Transverse colon (tissue), 4 donors: ENCODE results near the gene RP9. TPM values are rescaled to one million over a fixed set of nuclear protein-coding genes. Genes with fewer than 3 reads are reported as not detected.
A peak's percentile ranks its signal among the peaks of the same experiment; 100 is the strongest.

Source experiments
- DNase-seq: peaks from one replicate; pipeline ENCODE4 v3.0.0-alpha.2; 2019
- H3K27ac ChIP-seq, 4 donors: fragments of 200-600 bp; sonication (generic); 2 replicates each; pipeline ENCODE4 v1.5.1; 2016 to 2018; ENCODE audit warnings: inconsistent platforms in 4 of 4
- H3K27me3 ChIP-seq: fragments of 200-600 bp; sonication (generic); 2 replicates; pipeline ENCODE4 v1.5.1; 2017; ENCODE audit warnings: inconsistent platforms
- H3K36me3 ChIP-seq, 4 donors: fragments of 200-600 bp; sonication (generic); 2 replicates each; pipeline ENCODE4 v1.5.1; 2017 to 2019; ENCODE audit warnings: inconsistent platforms in 4 of 4
- H3K4me1 ChIP-seq, 4 donors: fragments of 200-600 bp; sonication (generic); 2 replicates each; pipeline ENCODE4 v1.5.1; 2017 to 2020; ENCODE audit warnings: inconsistent platforms in 4 of 4
- H3K4me3 ChIP-seq, 4 donors: fragments of 200-600 bp; sonication (generic); 1 replicate in 1 of 4; 2 replicates in 3 of 4; pipeline versions ENCODE4 v1.5.1 to v1.6.1; 2017 to 2019; ENCODE audit warnings: inconsistent platforms in 4 of 4
- H3K9me3 ChIP-seq, 2 donors: fragments of 200-600 bp; sonication (generic); 2 replicates each; pipeline ENCODE4 v1.5.1; 2017 to 2019; ENCODE audit warnings: inconsistent platforms in 2 of 2
- CTCF ChIP-seq, 5 experiments: fragments of 200-600 bp in 3 of 5; fragments of 450-650 bp in 2 of 5; sonication (generic) in 3 of 5; IDR thresholded peaks; 1 replicate in 2 of 5; 2 replicates in 3 of 5; pipeline ENCODE4 v1.5.1; 2016 to 2017; ENCODE audit warnings: antibody characterized with exemption in 5 of 5, inconsistent platforms in 3 of 5, mild to moderate bottlenecking in 2 of 5, moderate library complexity in 1 of 5
- EP300 ChIP-seq: sonication (generic); formaldehyde crosslinking; IDR thresholded peaks from one replicate; pipeline ENCODE4 v1.6.1; 2017; ENCODE audit warnings: antibody characterized with exemption, low read depth
- POLR2A ChIP-seq: fragments of 450-650 bp; IDR thresholded peaks from one replicate; pipeline ENCODE4 v1.6.1; 2016; ENCODE audit warnings: antibody characterized with exemption, mild to moderate bottlenecking, moderate library complexity
- POLR2AphosphoS5 ChIP-seq, 3 donors: sonication (generic); formaldehyde crosslinking; IDR thresholded peaks; one replicate each; pipeline ENCODE4 v1.6.1; 2016; ENCODE audit warnings: antibody characterized with exemption in 3 of 3
- WGBS, 2 donors: methylation state at CpG; one replicate each; pipeline ENCODE4 v1.1.5; 2018; ENCODE audit warnings: low coverage in 1 of 2; 5-methylcytosine and 5-hydroxymethylcytosine counted together
- in situ Hi-C, 4 donors: fragments of 200-750 bp; cut with MboI; loops; one replicate each; pipeline versions ENCODE4 v1.15.0 to v1.15.1; 2017; ENCODE audit warnings: low sequenced_read_pairs in 3 of 4, low pct_ligation_motif_present in 1 of 4, low pct_unique_long_range_greater_than_20kb in 1 of 4
- intact Hi-C: fragments of 100-400 bp; cut with DNase I; formaldehyde crosslinking; loops from one replicate; pipeline ENCODE4 v1.15.1; 2023; ENCODE audit warnings: low total_unique reads
- total RNA-seq, 4 donors: library from RNA; depleted of rRNA; stranded (reverse); fragments of >200 nt; gene quantifications; one replicate each; pipeline ENCODE4 v1.1.0, GENCODE V29; 2016

Gene RP9
- total RNA-seq, 4 donors from 2014 or later: 2.0 to 55.7 (median 14.6) TPM

- Histone ChIP-seq H3K4me3 (peak within 1 kb of the TSS; percentile 59 to 77 (median 64)), H3K36me3 (no peaks in the 10 kb centered on the region), H3K27ac (peak within 1 kb of the TSS; percentile 82 to 92 (median 88)), H3K9me3 (no peaks in the 10 kb centered on the region), H3K4me1 (peaks cover 6 to 25% (median 9%) of the 10 kb centered on the region in 4 donors), H3K27me3 (no peaks in the 10 kb centered on the region)
- in situ Hi-C loops: no loop called here
- TF ChIP-seq CTCF (IDR thresholded peaks at IDR 0.05): peak in 2 of 5 experiments; percentile 24 to 26
- peak in 2 of 3 donors; percentile 22 to 58 for TF ChIP-seq POLR2AphosphoS5 (IDR thresholded peaks at IDR 0.05)
- peak; percentile 42 for TF ChIP-seq POLR2A
- TF ChIP-seq EP300: no peak
- WGBS, 2 donors: 0% methylated on average over 1 to 42 of the region's 57 CpGs
- intact Hi-C loops: no loop called here
- peak; percentile 95 for DNase-seq
Observed at GRCh38 chr7:33128990-33129805, 20.0 kb upstream of the RP9 start, which contains the start of gene BBS9. BBS9 (plus strand) TSS chr7:33129564; CDS start chr7:33146253, 16,689 bp downstream.

- Histone ChIP-seq H3K27me3 (no peaks in the 10 kb centered on the region), H3K4me1 (peaks cover 6 to 25% (median 9%) of the 10 kb centered on the region in 4 donors), H3K27ac (peak overlapping the region; percentile 82 to 92 (median 88)), H3K9me3 (no peaks in the 10 kb centered on the region), H3K4me3 (peak overlapping the region; percentile 59 to 77 (median 64)), H3K36me3 (no peaks in the 10 kb centered on the region)
- in situ Hi-C loops (no loop called here), intact Hi-C loops (no loop called here)
- TF ChIP-seq POLR2AphosphoS5 (IDR thresholded peaks at IDR 0.05): no peak
- no peak for TF ChIP-seq EP300
- TF ChIP-seq CTCF (IDR thresholded peaks at IDR 0.05): no peak
- TF ChIP-seq POLR2A: no peak
- WGBS, 2 donors: 0 to 1% methylated on average over 3 of the region's 3 CpGs
- no peak for DNase-seq
Observed at GRCh38 chr7:33128631-33128989, 19.4 kb upstream of the RP9 start.

- Histone ChIP-seq H3K36me3 (no peaks in the 10 kb centered on the region), H3K27ac (no peak overlapping the region), H3K27me3 (no peaks in the 10 kb centered on the region), H3K9me3 (no peaks in the 10 kb centered on the region), H3K4me1 (peaks cover 6 to 25% (median 9%) of the 10 kb centered on the region in 4 donors), H3K4me3 (no peak overlapping the region)
- intact Hi-C loops: no loop called here
- in situ Hi-C loops: no loop called here
- no peak for DNase-seq
- TF ChIP-seq POLR2AphosphoS5 (IDR thresholded peaks at IDR 0.05): no peak
- no peak for TF ChIP-seq EP300
- TF ChIP-seq CTCF (IDR thresholded peaks at IDR 0.05): no peak
- no peak for TF ChIP-seq POLR2A
- 62 to 63% methylated on average over 2 of the region's 2 CpGs for WGBS, 2 donors
Observed at GRCh38 chr7:33127085-33127484, 17.9 kb upstream of the RP9 start.

- Histone ChIP-seq H3K4me1 (no peaks in the 10 kb centered on the region), H3K27me3 (peaks cover 6% of the 10 kb centered on the region), H3K9me3 (peaks cover 7 to 11% of the 10 kb centered on the region in 2 donors), H3K27ac (no peak overlapping the region), H3K36me3 (no peaks in the 10 kb centered on the region), H3K4me3 (no peak overlapping the region)
- in situ Hi-C loops (loop anchor here in 1 of 4 donors (25.0 kb wide), 1 partner anchor 631 kb away; the partner anchor contains the start of genes AVL9 and LSM5), intact Hi-C loops (no loop called here)
- no peak for DNase-seq
- 91 to 92% methylated on average over 3 of the region's 3 CpGs for WGBS, 2 donors
- TF ChIP-seq POLR2A (no peak), POLR2AphosphoS5 (IDR thresholded peaks at IDR 0.05) (no peak), CTCF (IDR thresholded peaks at IDR 0.05) (no peak), EP300 (no peak)
Observed at GRCh38 chr7:33118383-33118782, 9.2 kb upstream of the RP9 start.
